ENCODE results near the gene CRTAC1. TPM values are rescaled to one million over a fixed set of nuclear protein-coding genes. Genes with fewer than 3 reads are reported as not detected.
A peak's percentile ranks its signal among the peaks of the same experiment; 100 is the strongest.

Gene CRTAC1
- total and polyA plus RNA-seq, 9 of the 15 experiments (the other 6 are each of a cell fraction or from before 2014, with no cell fraction given), result not detected

DNA sequence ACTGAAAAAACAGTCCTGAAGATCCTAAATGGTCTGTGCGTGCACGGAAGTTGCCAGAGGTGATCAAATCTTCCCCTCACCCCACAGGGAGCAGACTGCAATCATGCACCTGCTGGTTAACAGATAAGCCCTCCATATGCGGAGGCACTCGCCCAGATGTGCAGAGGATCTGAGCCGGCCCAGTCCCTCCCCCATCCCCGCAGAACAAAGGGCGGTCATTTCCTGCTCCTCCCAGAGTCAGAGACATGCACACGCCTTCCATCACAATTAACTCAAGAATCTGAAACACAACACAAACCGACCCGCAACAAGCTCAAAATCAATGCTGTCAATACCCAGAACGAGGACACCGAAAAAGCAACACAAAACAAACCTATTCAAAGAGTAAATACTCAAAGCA is 24.2 kb downstream of the CRTAC1 start (continued):
- TF ChIP-seq RFX7 (CRISPR knock-in tag; IDR thresholded peaks at IDR 0.05) (no peak), RB1 (IDR thresholded peaks at IDR 0.05; ENCODE audit: low read depth) (no peak), KAT8 (IDR thresholded peaks at IDR 0.05; ENCODE audit: low read depth) (no peak), HSF4 (CRISPR knock-in tag; IDR thresholded peaks at IDR 0.05; ENCODE audit: borderline replicate concordance) (no peak), ZNF584 (CRISPR knock-in tag; IDR thresholded peaks at IDR 0.05; ENCODE audit: low read depth) (no peak), GATAD2B (IDR thresholded peaks at IDR 0.05; ENCODE audit: borderline replicate concordance) (no peak), ZNF224 (CRISPR knock-in tag; IDR thresholded peaks at IDR 0.05) (no peak), ELK1 (CRISPR knock-in tag; IDR thresholded peaks at IDR 0.05) (no peak), HOXB6 (CRISPR knock-in tag; IDR thresholded peaks at IDR 0.05; ENCODE audit: borderline replicate concordance) (no peak), ZBTB33 (CRISPR knock-in tag; IDR thresholded peaks at IDR 0.05) (no peak), KAT2B (IDR thresholded peaks at IDR 0.05; ENCODE audit: low read depth, low read length) (no peak), ZNF253 (CRISPR knock-in tag; conservative IDR thresholded peaks at IDR 0.05) (no peak), TEAD4 (IDR thresholded peaks at IDR 0.05; ENCODE audit: low read length) (peak; percentile 89), TEAD4 (CRISPR knock-in tag; IDR thresholded peaks at IDR 0.05; ENCODE audit: borderline replicate concordance) (no peak), CEBPG (CRISPR knock-in tag; IDR thresholded peaks at IDR 0.05) (no peak), CEBPG (tag; conservative IDR thresholded peaks at IDR 0.05 in 1 of 2, IDR thresholded peaks at IDR 0.05 in 1 of 2) (no peak), CUX1 (CRISPR knock-in tag; IDR thresholded peaks at IDR 0.05) (no peak)
- TF ChIP-seq, protein P1, sequence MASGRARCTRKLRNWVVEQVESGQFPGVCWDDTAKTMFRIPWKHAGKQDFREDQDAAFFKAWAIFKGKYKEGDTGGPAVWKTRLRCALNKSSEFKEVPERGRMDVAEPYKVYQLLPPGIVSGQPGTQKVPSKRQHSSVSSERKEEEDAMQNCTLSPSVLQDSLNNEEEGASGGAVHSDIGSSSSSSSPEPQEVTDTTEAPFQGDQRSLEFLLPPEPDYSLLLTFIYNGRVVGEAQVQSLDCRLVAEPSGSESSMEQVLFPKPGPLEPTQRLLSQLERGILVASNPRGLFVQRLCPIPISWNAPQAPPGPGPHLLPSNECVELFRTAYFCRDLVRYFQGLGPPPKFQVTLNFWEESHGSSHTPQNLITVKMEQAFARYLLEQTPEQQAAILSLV (tag; IDR thresholded peaks at IDR 0.05), result no peak
- TF ChIP-seq, protein P2, sequence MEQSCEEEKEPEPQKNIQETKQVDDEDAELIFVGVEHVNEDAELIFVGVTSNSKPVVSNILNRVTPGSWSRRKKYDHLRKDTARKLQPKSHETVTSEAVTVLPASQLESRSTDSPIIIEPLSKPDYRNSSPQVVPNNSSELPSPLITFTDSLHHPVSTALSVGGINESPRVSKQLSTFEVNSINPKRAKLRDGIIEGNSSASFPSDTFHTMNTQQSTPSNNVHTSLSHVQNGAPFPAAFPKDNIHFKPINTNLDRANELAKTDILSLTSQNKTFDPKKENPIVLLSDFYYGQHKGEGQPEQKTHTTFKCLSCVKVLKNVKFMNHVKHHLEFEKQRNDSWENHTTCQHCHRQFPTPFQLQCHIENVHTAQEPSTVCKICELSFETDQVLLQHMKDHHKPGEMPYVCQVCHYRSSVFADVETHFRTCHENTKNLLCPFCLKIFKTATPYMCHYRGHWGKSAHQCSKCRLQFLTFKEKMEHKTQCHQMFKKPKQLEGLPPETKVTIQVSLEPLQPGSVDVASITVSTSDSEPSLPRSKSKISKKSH (CRISPR knock-in tag; IDR thresholded peaks at IDR 0.05), result no peak
